ENCODE measurements around the gene SMIM45.

Gene SMIM45

GRCh38 chr22:41963453-41964111 lies 11.6 kb downstream of the SMIM45 start:
- no peak overlapping the region for H3K27ac ChIP-seq
- 73% methylated on average over 8 of the region's 9 CpGs for WGBS (ENCODE audit: insufficient coverage, low coverage, low lambda C conversion rate, missing lambda C conversion rate)
- no peaks in the 10 kb centered on the region for H3K27me3 ChIP-seq
- H3K4me3 ChIP-seq: no peak overlapping the region
- H3K4me1 ChIP-seq: no peaks in the 10 kb centered on the region
- intact Hi-C loops (cut with DNase I): loop anchor here in 1 of 2 donors (10.0 kb wide), 1 partner anchor 471 kb away; the partner anchor contains the start of gene NFAM1
- TF ChIP-seq CTCF (IDR thresholded peaks at IDR 0.05): no peak
- no peak for TF ChIP-seq POLR2A (IDR thresholded peaks at IDR 0.05)
- H3K36me3 ChIP-seq: no peaks in the 10 kb centered on the region
- H3K9me3 ChIP-seq: no peaks in the 10 kb centered on the region
- ATAC-seq (no peak), DNase-seq (no peak)

- intact Hi-C loops (cut with DNase I): loop anchor here in 1 of 2 donors (10.0 kb wide), 1 partner anchor 471 kb away; the partner anchor contains the start of gene NFAM1
Observed at GRCh38 chr22:41964112-41964491, 12.2 kb downstream of the SMIM45 start.

GRCh38 chr22:41966225-41966606 lies 14.3 kb downstream of the SMIM45 start:
- no peaks in the 10 kb centered on the region for H3K27me3 ChIP-seq
- no peaks in the 10 kb centered on the region for H3K9me3 ChIP-seq
- no peak overlapping the region for H3K27ac ChIP-seq
- DNase-seq: no peak
- 86% methylated on average over 2 of the region's 2 CpGs for WGBS (ENCODE audit: insufficient coverage, low coverage, low lambda C conversion rate, missing lambda C conversion rate)
- H3K4me1 ChIP-seq: no peaks in the 10 kb centered on the region
- no peak for ATAC-seq
- intact Hi-C loops (cut with DNase I): loop anchor here in 1 of 2 donors (10.0 kb wide), 1 partner anchor 469 kb away; the partner anchor contains the start of gene NFAM1
- no peak overlapping the region for H3K4me3 ChIP-seq
- no peak for TF ChIP-seq POLR2A (IDR thresholded peaks at IDR 0.05)
- TF ChIP-seq CTCF (IDR thresholded peaks at IDR 0.05): no peak
- H3K36me3 ChIP-seq: no peaks in the 10 kb centered on the region

More at GRCh38 chr22:41964112-41964491, 12.2 kb downstream of the SMIM45 start:
- TF ChIP-seq POLR2A (IDR thresholded peaks at IDR 0.05): no peak
- no peak for TF ChIP-seq CTCF (IDR thresholded peaks at IDR 0.05)
- Histone ChIP-seq H3K4me1 (no peaks in the 10 kb centered on the region), H3K36me3 (no peaks in the 10 kb centered on the region), H3K27me3 (no peaks in the 10 kb centered on the region), H3K4me3 (no peak overlapping the region), H3K9me3 (no peaks in the 10 kb centered on the region), H3K27ac (no peak overlapping the region)
- DNase-seq (no peak), ATAC-seq (no peak)
- WGBS (ENCODE audit: insufficient coverage, low coverage, low lambda C conversion rate, missing lambda C conversion rate): no CpG with 5 or more reads among the region's 5 CpGs

- ATAC-seq: peak; percentile 70 to 91 (median 83)
- 31% methylated on average over 7 of the region's 8 CpGs for WGBS (ENCODE audit: insufficient coverage, low coverage, low lambda C conversion rate, missing lambda C conversion rate)
- Histone ChIP-seq H3K4me3 (no peak overlapping the region), H3K27ac (no peak overlapping the region), H3K36me3 (no peaks in the 10 kb centered on the region), H3K9me3 (no peaks in the 10 kb centered on the region), H3K27me3 (no peaks in the 10 kb centered on the region), H3K4me1 (no peaks in the 10 kb centered on the region)
- no peak for DNase-seq
- no peak for TF ChIP-seq POLR2A (IDR thresholded peaks at IDR 0.05)
- peak; percentile 44 to 54 (median 48) for TF ChIP-seq CTCF (IDR thresholded peaks at IDR 0.05)
- intact Hi-C loops (cut with DNase I): loop anchor here in 1 of 2 donors (10.0 kb wide), 1 partner anchor 468 kb away; the partner anchor contains the start of gene NFAM1
Observed at GRCh38 chr22:41966607-41967240, 14.8 kb downstream of the SMIM45 start.
